ENCODE data around the gene TRIM8. TPM values are rescaled to one million over a fixed set of nuclear protein-coding genes. Genes with fewer than 3 reads are reported as not detected.
A peak's percentile ranks its signal among the peaks of the same experiment; 100 is the strongest.

The TRIM8 gene
- total RNA-seq, 1 donor from 2014 or later, result 67.5 TPM

- no peak for DNase-seq (ENCODE audit: low read depth in 2 of 2)
Observed at GRCh38 chr10:102669206-102670064, 25.2 kb downstream of the TRIM8 start.

DNA sequence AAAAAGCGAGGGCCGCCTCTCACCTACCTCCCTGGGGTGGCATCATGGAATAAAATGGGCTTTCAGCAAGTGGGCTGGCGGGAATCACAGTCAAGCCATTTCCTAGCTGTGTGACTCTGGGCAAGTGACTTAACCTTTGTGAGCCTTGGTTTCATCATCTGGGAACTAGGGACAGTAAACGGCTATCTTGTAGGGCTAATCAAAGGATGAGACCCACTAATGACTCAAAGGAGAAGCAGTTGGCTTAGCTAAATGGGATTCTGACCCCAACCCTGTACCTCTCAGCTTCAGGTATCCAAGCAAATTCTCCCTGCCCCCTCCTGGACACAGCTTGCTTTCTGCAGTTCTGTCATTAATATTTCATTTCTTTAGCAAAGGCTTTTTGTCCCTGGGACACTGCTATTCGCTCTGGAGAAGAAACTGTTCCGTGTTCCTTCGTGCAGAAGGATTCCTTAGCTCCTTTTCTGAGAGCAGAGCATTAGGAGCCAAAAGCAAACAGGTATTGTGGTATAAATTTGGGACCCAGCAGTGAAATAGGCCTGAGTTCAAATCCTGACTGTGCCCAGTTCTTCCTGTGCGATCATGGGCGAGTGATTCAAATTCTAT, 25.9 kb downstream of the TRIM8 start:
- no peak for DNase-seq (ENCODE audit: low read depth in 2 of 2)

GRCh38 chr10:102670871-102671434, 26.7 kb downstream of the TRIM8 start:
- DNase-seq (ENCODE audit: low read depth in 2 of 2), result no peak

DNA sequence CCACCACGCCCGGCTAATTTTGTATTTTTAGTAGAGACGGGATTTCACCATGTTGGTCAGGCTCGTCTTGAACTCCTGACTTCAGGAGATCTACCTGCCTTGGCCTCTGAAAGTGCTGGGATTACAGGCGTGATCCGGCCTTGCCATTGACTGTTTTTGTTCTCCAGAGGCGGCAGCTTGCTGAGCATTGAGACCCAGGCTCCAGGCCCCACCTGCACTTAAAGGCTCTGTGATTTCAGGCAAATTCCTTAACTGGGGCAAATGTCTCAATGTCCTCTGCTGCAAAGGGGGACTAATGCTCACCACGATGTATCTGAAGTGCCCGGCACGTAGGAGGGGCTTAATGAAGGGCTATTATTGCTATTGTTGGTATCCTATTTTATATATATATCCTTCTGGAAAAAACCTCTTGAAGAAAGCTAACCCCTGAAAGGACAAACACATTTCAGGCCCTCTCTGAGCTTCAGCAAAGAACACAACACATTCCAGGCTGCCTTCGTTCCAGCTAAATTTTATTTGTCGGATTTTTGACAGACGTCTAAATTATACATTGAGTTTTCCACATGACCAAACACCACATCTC, 29.0 kb downstream of the TRIM8 start:
- DNase-seq (ENCODE audit: low read depth in 2 of 2), result no peak

DNA sequence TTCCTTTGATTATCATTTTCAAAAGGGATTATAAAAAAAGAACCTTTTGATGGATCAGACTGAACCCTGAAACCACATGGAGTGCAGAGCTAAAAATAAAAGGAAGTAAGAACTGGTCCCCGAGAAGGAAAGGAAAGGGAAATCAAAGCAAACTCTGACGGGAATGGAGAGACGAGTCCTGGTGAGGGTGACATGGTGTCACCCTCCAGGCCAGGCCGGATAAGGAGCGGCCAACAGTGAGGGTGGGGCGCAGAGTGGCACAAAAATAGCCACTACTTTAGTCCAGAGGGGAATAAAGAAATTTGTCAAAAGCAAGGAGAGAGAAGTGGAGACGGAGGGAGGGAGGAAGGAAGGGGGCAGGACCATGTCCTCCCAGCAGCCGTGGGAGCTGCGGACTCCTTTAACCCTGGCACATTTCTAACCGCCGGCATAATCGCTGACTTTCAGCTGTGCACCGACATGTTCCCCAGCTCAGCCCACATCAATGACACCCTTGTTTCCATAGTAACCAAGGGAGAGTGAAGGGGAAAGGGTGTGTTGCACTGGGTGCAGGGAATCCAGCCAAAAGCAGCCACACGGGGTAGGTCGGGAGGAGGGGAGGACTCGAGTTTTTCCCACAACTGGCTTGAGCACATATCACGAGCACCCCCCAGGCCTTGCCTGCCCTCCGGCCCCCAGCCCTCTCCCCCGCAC, 29.7 kb downstream of the TRIM8 start:
- peak; percentile 28 to 53 for DNase-seq (ENCODE audit: low read depth in 2 of 2)

- DNase-seq (ENCODE audit: low read depth in 2 of 2), result no peak
Observed at GRCh38 chr10:102674566-102674965, 30.3 kb downstream of the TRIM8 start.

DNA sequence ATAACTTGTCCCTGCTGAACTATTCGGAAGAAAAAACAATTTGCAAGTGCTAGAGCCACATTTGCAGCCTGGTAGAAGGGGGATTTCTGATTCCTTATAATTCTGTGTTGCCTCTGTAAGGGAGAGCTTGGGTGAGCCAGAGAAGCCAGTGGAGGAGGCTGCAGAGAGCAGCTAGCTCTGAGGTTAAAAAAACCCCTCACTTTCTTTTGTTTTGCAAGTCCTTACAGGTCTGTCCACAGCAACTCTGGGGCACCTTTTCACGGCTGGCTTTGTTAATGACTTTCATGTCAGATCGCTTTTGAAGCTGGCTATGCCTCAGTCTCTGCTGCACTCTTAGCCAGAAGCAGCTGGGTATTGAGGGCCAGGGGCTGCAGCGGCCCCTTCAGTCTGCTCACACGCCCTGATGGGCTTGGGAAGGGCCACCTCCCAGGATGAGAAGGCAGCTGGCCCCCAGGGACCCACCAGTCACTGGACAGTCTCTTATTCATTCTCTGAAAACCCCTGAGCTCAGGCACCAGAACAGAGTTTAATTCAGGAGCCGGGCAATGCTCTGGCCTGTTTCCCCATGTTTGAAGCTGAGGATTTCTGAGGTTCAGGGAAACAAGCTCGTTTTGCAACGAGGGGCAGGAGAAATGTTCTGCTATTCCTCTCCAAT, 30.9 kb downstream of the TRIM8 start:
- DNase-seq (ENCODE audit: low read depth in 2 of 2), result no peak

DNA sequence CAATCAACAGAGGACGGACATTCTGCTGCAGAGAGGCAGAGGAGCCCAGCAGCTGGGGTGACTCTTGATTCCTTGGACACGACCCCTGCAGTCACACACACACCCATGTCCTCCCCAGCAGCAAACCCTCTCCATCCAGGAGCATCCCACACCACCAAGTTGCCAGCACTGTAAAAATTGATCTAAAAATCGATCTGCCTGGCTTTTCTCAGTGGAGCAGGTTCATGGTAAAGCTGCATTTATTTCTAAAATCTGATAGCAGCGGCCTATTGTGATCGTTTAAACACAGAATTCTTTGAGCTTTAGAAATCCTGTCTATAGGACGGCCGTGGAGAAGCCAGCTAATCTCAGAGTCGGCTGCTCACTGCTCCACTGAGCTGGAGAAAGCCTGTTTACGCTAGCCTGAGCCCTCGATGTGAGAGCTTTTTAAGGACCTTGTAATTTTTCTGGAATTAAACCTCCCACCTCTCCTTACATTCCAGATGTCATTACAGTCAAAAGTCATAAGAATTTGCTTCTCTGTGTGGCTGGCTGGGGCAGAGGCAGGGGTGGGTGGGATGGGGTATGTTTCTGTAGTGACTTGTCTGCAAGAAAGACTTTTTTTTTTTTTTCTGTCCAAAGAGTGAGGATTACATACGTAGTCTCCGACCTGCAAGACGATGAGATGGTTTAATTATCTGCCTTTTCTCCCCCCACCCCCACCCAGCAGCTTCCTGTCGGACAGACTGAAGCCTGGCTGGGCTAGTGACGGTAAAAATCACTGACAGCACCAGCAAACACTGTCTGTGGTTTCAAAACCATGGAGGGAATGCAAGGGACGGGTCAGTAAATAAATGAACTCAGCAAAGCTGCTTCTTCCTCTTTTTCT, 31.6 kb downstream of the TRIM8 start:
- DNase-seq (ENCODE audit: low read depth in 2 of 2), result no peak

DNA sequence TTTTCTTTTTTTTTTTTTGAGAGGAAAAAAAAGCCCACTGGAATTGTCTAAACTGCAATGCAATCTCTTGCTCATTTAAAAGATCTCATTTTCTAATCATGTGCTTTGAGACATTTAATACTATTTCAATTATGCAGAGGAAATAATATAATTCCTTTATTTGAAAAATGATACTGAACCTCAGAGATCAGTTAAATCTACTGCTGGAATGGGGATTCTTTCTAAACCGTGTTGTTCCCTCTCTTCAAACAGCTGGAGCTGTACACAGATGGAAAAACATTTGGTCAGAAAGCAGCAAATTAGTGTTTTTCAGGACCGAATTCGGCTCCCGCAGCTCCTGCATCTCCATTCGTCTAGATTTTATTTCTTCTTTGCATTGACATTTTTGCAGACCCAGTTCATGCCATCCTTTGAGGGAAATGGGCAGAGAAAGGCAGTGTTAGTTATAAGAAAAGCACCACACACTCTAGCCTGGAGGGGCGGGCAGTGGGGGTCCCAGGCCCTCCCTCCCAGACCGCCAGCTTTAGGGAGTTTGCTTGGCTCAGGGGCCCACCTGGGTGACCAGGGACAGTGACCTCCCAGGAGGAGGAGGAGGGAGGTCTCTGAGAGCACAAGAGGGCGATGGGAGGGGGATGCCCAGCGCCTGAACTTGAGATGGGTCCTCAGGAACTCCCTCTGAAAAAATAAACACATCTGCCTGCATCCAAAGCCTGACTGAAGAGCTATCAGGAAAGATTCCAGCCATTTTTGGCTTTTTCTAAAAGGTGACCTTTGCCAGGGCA, 32.4 kb downstream of the TRIM8 start:
- no peak for DNase-seq (ENCODE audit: low read depth in 2 of 2)

DNA sequence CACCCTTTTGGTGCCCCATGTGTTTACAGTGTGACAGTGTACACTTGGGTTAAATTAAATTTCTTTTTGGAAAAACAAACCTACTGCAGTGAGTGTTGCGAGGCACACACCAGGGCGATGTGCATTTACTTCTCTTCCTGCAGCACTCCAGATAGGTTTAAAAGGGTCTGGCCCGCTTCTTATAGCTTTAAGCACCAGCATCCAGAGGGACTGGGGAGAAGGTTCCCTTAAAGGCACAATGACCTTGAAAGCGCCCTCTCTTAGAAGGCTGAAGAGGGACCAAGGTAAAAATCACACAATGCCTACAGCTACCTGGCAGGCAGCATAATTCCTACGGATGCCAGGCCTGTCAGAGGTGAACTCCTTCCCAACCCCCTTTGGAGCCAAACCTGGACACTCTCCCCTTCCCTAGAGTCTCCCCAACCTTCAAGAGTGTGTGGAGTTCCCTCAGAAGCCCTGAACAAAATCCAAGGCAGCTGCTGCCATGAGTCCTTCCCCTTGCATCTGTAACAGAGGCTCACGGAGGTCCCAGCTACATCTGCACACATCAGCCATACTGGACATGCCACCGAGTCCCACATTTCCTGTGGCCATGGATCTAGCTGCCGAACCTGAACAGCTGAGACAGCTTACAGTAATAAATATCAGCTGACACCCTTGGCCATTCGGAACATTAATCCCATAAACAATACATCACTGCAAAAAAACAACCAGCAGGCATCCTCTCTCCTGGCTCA, 33.2 kb downstream of the TRIM8 start:
- no peak for DNase-seq (ENCODE audit: low read depth in 2 of 2)

GRCh38 chr10:102678068-102678400, 33.8 kb downstream of the TRIM8 start:
- DNase-seq (ENCODE audit: low read depth in 2 of 2), result no peak

DNA sequence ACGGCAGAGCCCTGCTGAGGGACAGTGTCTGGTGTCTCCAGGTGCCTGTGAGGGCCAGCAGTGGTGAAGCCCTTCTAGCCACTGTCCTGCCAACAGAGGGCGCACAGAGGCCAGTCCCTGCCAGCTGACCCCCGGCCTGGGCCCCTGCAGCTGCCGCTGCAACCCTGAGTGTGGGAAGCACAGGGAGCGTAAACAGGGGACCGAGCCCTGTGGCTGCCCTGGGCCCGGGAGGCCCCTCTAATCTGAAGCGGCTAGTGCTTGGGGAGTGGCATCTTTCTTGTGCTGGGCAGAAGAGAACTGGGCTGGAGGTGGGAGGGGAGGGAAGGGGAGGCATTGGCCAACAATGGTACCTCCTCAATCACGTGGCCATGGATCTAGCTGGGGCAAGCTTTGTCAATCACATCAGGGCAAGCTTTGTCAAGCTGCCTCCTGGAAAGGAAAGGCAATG, 34.6 kb downstream of the TRIM8 start:
- peak; percentile 53 to 73 for DNase-seq (ENCODE audit: low read depth in 2 of 2)

GRCh38 chr10:102679596-102679995, 35.3 kb downstream of the TRIM8 start:
- DNase-seq (ENCODE audit: low read depth in 2 of 2), result no peak

GRCh38 chr10:102681696-102682095, 37.4 kb downstream of the TRIM8 start:
- DNase-seq (ENCODE audit: low read depth in 2 of 2), result no peak

DNA sequence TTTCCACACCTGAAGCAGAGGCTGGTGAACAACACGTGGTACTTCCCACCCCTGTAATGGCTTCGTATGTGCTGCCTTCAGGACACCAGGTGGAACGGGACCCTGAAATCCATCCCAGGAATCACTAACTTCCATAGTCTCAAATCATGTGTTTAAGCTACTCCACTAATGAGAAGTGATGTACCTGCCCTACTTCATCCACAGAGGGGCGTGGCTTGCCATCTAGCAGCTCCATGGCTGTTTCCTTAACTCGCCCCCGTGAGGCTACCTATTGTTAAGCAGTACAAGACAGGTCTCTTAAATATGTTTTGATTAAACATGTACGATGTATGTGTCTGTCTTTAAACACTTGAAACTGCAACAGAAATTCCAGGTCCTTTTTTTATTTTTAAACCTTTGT, 38.1 kb downstream of the TRIM8 start:
- DNase-seq (ENCODE audit: low read depth in 2 of 2), result no peak

- no peak for DNase-seq (ENCODE audit: low read depth in 2 of 2)
Observed at GRCh38 chr10:102682981-102683380, 38.7 kb downstream of the TRIM8 start.

DNA sequence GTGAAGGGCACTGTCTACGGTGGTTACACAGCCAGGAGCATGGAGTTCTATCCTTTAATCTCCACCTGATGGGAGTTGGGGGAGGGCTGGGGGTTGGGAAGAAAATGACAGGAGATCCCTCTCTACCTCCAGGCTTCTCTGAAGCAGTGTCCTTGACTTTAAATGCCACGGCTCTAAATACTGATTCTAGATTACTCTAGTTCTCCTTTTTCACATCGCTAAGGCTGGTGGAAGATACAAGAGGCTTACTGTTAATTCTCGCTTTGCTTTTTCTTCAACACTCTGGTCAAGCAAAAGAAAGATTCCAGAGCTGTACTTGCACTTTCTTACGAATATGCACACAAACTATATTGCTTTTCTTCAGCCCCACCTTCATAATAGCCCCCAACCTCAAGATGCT, 39.5 kb downstream of the TRIM8 start:
- DNase-seq (ENCODE audit: low read depth in 2 of 2), result no peak

DNA sequence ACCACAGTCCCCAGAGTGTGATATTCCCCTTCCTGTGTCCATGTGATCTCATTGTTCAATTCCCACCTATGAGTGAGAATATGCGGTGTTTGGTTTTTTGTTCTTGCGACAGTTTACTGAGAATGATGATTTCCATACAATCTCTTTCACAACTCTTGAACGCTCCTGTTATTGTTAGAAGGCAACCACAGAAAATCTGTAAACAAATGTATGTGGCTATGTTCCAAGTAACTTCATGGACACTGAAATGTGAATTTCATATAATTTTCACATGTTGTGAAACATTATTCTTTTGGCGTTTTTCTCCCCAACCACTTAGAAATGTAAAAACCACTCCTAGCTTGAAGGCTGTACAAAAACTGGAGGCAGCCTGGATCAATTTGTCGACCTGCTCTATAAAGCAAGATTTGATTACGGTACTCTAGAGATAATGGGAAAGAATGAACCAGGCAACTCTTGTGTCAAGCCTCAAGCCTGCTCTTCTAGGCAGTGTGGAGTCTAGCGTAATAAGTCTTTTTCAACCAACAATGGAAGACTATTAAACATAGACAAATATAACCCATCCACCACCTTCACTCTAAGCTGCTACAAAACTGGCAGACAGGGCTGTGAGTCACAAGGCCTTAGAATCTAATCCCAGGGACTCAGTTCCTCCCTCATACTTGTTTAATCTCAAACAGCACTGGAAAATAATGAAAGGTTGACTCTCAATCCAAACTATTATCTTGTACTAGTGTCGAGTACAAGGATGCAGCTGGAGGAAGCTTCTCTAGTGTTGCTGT, 47.2 kb downstream of the TRIM8 start:
- no peak for DNase-seq (ENCODE audit: low read depth in 2 of 2)

Data from lung microvascular endothelial cell (primary cell).